ENCODE data around the gene C19orf18. TPM values are rescaled to one million over a fixed set of nuclear protein-coding genes. Genes with fewer than 3 reads are reported as not detected.
"Not testable (repeated sequence)": the region's sequence is repeated elsewhere in the genome, so short reads cannot be mapped to it uniquely, and the experiment has no call there.

The C19orf18 gene
- total RNA-seq, 1 donor from 2014 or later, result 1.6 TPM

GRCh38 chr19:57941593-57941992, 32.7 kb downstream of the C19orf18 start:
- no peak for TF ChIP-seq CTCF (IDR thresholded peaks at IDR 0.05; ENCODE audit: partially characterized antibody, unreplicated experiment)
- Mint-ChIP-seq H3K9me3 (ENCODE audit: unreplicated experiment) (peaks cover 3% of the 10 kb centered on the region), H3K4me1 (ENCODE audit: low read depth, unreplicated experiment) (peaks cover 6% of the 10 kb centered on the region), H3K36me3 (ENCODE audit: unreplicated experiment) (peaks cover 33% of the 10 kb centered on the region), H3K4me3 (ENCODE audit: unreplicated experiment) (no peak overlapping the region), H3K27me3 (ENCODE audit: unreplicated experiment) (peaks cover 5% of the 10 kb centered on the region), H3K27ac (ENCODE audit: unreplicated experiment) (no peak overlapping the region)
- DNase-seq, result no peak

- H3K4me3 Mint-ChIP-seq (ENCODE audit: unreplicated experiment), result peak overlapping the region; percentile 98
- no peak for DNase-seq
- no peak overlapping the region for H3K27ac Mint-ChIP-seq (ENCODE audit: unreplicated experiment)
- H3K4me1 Mint-ChIP-seq (ENCODE audit: low read depth, unreplicated experiment), result peaks cover 2% of the 10 kb centered on the region
- TF ChIP-seq CTCF (IDR thresholded peaks at IDR 0.05; ENCODE audit: partially characterized antibody, unreplicated experiment), result no peak
- H3K9me3 Mint-ChIP-seq (ENCODE audit: unreplicated experiment), result peaks cover 12% of the 10 kb centered on the region
- peaks cover 27% of the 10 kb centered on the region for H3K36me3 Mint-ChIP-seq (ENCODE audit: unreplicated experiment)
- H3K27me3 Mint-ChIP-seq (ENCODE audit: unreplicated experiment), result peaks cover 8% of the 10 kb centered on the region
Measured at GRCh38 chr19:57935731-57936130, 38.6 kb downstream of the C19orf18 start.

GRCh38 chr19:57934820-57935665, 39.3 kb downstream of the C19orf18 start, which contains the start of gene ZNF418:
ZNF418 (minus strand) TSS chr19:57935402; CDS start chr19:57933822, 1,580 bp downstream.
- peaks cover 2% of the 10 kb centered on the region for H3K4me1 Mint-ChIP-seq (ENCODE audit: low read depth, unreplicated experiment)
- H3K9me3 Mint-ChIP-seq (ENCODE audit: unreplicated experiment), result peaks cover 14% of the 10 kb centered on the region
- H3K27me3 Mint-ChIP-seq (ENCODE audit: unreplicated experiment), result peaks cover 6% of the 10 kb centered on the region
- H3K4me3 Mint-ChIP-seq (ENCODE audit: unreplicated experiment), result peak within 1 kb of the TSS; percentile 98
- TF ChIP-seq CTCF (IDR thresholded peaks at IDR 0.05; ENCODE audit: partially characterized antibody, unreplicated experiment), result no peak
- H3K36me3 Mint-ChIP-seq (ENCODE audit: unreplicated experiment), result peaks cover 33% of the 10 kb centered on the region
- peak; percentile 65 for DNase-seq
- H3K27ac Mint-ChIP-seq (ENCODE audit: unreplicated experiment), result peak within 1 kb of the TSS; percentile 90

- Mint-ChIP-seq H3K4me3 (ENCODE audit: unreplicated experiment) (no peak overlapping the region), H3K27me3 (ENCODE audit: unreplicated experiment) (peaks cover 4% of the 10 kb centered on the region), H3K9me3 (ENCODE audit: unreplicated experiment) (peaks cover 22% of the 10 kb centered on the region), H3K27ac (ENCODE audit: unreplicated experiment) (no peak overlapping the region), H3K36me3 (ENCODE audit: unreplicated experiment) (peaks cover 61% of the 10 kb centered on the region), H3K4me1 (ENCODE audit: low read depth, unreplicated experiment) (no peaks in the 10 kb centered on the region)
- no peak for TF ChIP-seq CTCF (IDR thresholded peaks at IDR 0.05; ENCODE audit: partially characterized antibody, unreplicated experiment)
- no peak for DNase-seq
Measured at GRCh38 chr19:57927587-57927986, 46.7 kb downstream of the C19orf18 start.

- H3K27me3 Mint-ChIP-seq (ENCODE audit: unreplicated experiment); H3K4me1 Mint-ChIP-seq (ENCODE audit: low read depth, unreplicated experiment): not testable (repeated sequence)
- Mint-ChIP-seq H3K36me3 (ENCODE audit: unreplicated experiment) (peaks cover 17% of the 10 kb centered on the region), H3K27ac (ENCODE audit: unreplicated experiment) (peak within 1 kb of the TSS; percentile 28), H3K4me3 (ENCODE audit: unreplicated experiment) (peak within 1 kb of the TSS; percentile 92), H3K9me3 (ENCODE audit: unreplicated experiment) (peaks cover 12% of the 10 kb centered on the region)
- DNase-seq, result peak; percentile 86
Measured at GRCh38 chr19:57916168-57916995, 58.0 kb downstream of the C19orf18 start, which contains the start of gene ZNF417. ZNF417 (minus strand) TSS chr19:57916592; CDS start chr19:57916411, 181 bp downstream.
